ENCODE measurements around the gene BLTP2.

DNA sequence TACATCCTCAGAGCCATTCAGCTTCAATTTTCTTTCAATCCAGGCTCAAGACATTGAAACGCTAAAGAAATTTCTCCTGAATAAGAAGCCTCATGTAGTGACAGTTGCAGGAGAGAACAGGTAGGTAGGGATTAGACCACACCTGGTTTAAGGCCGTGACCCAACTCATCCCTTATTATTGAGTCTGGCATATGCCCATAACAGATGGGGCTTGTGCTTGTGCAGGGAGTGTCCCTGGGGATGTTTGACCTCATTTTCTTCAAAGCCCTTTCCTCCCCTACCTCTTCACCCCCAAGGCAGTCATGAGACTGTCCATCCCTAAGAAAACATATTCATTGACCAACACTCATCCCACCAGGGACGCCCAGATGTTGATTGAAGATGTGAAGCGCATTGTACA, 41.3 kb upstream of the BLTP2 start:
- TF ChIP-seq POLR2A (IDR thresholded peaks at IDR 0.05; ENCODE audit: low read depth, low read length): no peak
- no peak for TF ChIP-seq POLR2AphosphoS5 (IDR thresholded peaks at IDR 0.05; ENCODE audit: low read depth, low read length)

Measured in GM12892 (cell line).